ENCODE measurements around the gene CHN2. TPM values are rescaled to one million over a fixed set of nuclear protein-coding genes. Genes with fewer than 3 reads are reported as not detected.
A peak's percentile ranks its signal among the peaks of the same experiment; 100 is the strongest.

CHN2 gene
- total RNA-seq, 1 experiment from 2014 or later: 5.1 TPM

DNA sequence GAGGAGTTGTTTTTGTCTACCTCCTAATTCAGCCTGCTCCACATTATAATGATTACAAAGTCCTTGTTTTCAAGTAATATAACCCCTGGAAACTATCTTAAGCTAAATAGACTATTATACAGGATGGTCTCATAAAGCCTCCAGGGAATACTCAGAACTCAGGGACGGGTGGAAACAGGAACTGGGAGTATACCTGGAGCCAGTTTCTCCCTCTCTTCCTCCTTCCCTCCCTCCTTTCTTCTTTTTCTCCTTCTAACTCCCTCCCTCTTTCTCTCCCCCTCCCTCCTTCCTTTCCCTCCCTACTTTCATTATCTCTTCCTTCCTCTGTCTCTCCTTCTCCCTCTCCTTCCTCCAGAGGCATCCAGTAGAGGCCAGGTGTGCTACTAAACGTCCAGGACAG is 292.8 kb downstream of the CHN2 start:
- no peak for DNase-seq (ENCODE audit: unreplicated experiment)
- ChIA-PET POLR2A (no interaction called here), CTCF (interaction anchor here (0.6 to 1.0 kb wide), 2 partner anchors 17 to 32 kb away, joined by 3 to 4 read pairs; no protein-coding TSS in a partner anchor)
- Mint-ChIP-seq H3K9me3 (ENCODE audit: unreplicated experiment) (no peaks in the 10 kb centered on the region), H3K27me3 (ENCODE audit: insufficient read depth, unreplicated experiment) (no peaks in the 10 kb centered on the region), H3K27ac (ENCODE audit: low read depth, unreplicated experiment) (no peak overlapping the region), H3K4me3 (ENCODE audit: unreplicated experiment) (no peak overlapping the region), H3K36me3 (ENCODE audit: insufficient read depth, unreplicated experiment) (no peaks in the 10 kb centered on the region), H3K4me1 (ENCODE audit: insufficient read depth, unreplicated experiment) (peaks cover 21% of the 10 kb centered on the region)
- BruUV-seq (replicated peaks): no TSS peak
- intact Hi-C loops (cut with micrococcal nuclease): no loop called here
- TF ChIP-seq, protein P1, sequence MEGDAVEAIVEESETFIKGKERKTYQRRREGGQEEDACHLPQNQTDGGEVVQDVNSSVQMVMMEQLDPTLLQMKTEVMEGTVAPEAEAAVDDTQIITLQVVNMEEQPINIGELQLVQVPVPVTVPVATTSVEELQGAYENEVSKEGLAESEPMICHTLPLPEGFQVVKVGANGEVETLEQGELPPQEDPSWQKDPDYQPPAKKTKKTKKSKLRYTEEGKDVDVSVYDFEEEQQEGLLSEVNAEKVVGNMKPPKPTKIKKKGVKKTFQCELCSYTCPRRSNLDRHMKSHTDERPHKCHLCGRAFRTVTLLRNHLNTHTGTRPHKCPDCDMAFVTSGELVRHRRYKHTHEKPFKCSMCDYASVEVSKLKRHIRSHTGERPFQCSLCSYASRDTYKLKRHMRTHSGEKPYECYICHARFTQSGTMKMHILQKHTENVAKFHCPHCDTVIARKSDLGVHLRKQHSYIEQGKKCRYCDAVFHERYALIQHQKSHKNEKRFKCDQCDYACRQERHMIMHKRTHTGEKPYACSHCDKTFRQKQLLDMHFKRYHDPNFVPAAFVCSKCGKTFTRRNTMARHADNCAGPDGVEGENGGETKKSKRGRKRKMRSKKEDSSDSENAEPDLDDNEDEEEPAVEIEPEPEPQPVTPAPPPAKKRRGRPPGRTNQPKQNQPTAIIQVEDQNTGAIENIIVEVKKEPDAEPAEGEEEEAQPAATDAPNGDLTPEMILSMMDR (IDR thresholded peaks at IDR 0.05; ENCODE audit: unreplicated experiment): no peak

DNA sequence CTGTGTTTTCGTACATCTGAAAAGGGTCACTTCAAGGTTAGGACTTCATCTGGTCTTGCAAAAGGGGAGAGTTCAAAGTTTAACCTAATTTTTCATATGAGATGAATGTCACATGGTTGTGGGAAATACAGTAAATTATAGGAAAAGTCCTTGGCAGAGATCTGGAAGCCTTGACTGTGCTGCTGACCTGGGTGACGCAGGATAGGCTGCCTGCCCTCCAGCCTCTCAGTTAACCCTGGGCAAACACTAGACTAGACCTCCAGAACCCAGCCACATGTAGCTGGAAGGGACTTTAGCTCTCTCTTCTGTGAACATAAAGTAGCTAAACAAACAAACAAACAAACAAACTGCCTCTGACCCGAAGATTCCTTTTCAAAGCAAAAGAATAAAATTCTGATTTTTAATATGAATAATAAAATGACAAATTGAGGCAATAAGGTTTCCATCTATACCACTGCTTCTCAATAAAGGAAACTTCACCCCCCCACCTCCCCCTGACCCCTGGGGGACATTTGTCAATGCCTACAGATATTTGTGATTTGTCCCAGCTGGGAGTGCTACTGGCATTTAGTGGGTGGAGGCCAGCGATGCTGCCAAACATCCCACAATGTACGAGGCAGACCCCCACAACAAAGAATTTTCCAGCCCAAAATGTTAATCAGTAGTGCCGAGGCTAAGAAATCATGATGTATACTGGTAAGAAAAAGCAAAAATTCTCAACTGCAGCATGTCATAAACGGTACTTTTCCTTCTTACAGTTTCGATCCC is 293.8 kb downstream of the CHN2 start:
- Mint-ChIP-seq H3K9me3 (ENCODE audit: unreplicated experiment) (no peaks in the 10 kb centered on the region), H3K27me3 (ENCODE audit: insufficient read depth, unreplicated experiment) (no peaks in the 10 kb centered on the region), H3K4me3 (ENCODE audit: unreplicated experiment) (no peak overlapping the region), H3K36me3 (ENCODE audit: insufficient read depth, unreplicated experiment) (no peaks in the 10 kb centered on the region), H3K27ac (ENCODE audit: low read depth, unreplicated experiment) (peak overlapping the region; percentile 62), H3K4me1 (ENCODE audit: insufficient read depth, unreplicated experiment) (peaks cover 21% of the 10 kb centered on the region)
- intact Hi-C loops (cut with micrococcal nuclease): no loop called here
- TF ChIP-seq, protein P1 (IDR thresholded peaks at IDR 0.05; ENCODE audit: unreplicated experiment): no peak
- BruUV-seq (replicated peaks): no TSS peak
- CTCF ChIA-PET: interaction anchor here (1.0 to 1.2 kb wide), 3 partner anchors 18 to 111 kb away, joined by 3 to 4 read pairs (median 3); no protein-coding TSS in a partner anchor
- POLR2A ChIA-PET: interaction anchor here (0.8 kb wide), 1 partner anchor 58 kb away, joined by 3 read pairs; no protein-coding TSS in a partner anchor
- DNase-seq (ENCODE audit: unreplicated experiment): no peak

DNA sequence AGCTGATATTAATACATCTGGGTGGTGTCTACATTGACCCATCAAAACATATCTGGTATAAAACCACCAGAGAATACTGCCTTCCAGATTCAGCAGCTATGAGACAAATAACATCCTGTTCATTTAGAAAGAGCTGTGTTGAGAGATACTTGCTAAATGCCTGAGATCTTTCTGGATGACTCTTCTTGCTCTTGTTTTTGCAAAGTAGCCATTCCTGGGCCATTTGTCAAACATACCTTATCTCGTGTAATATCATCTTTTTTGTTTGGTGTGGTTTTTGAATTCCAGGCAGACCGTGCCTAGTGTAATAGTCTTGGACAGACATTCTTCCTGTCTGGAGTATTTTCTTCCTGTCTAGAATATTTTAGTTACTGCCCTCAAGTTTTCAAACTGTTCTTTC is 294.4 kb downstream of the CHN2 start:
- BruUV-seq (replicated peaks): no TSS peak
- ChIA-PET POLR2A (interaction anchor here (0.8 kb wide), 1 partner anchor 59 kb away, joined by 3 read pairs; no protein-coding TSS in a partner anchor), CTCF (interaction anchor here (1.0 to 1.2 kb wide), 2 partner anchors 50 to 110 kb away, joined by 3 read pairs; no protein-coding TSS in a partner anchor)
- Mint-ChIP-seq H3K4me3 (ENCODE audit: unreplicated experiment) (no peak overlapping the region), H3K4me1 (ENCODE audit: insufficient read depth, unreplicated experiment) (peaks cover 21% of the 10 kb centered on the region), H3K9me3 (ENCODE audit: unreplicated experiment) (no peaks in the 10 kb centered on the region), H3K27me3 (ENCODE audit: insufficient read depth, unreplicated experiment) (no peaks in the 10 kb centered on the region), H3K27ac (ENCODE audit: low read depth, unreplicated experiment) (peak overlapping the region; percentile 62), H3K36me3 (ENCODE audit: insufficient read depth, unreplicated experiment) (no peaks in the 10 kb centered on the region)
- DNase-seq (ENCODE audit: unreplicated experiment): peak; percentile 22
- TF ChIP-seq, protein P1 (IDR thresholded peaks at IDR 0.05; ENCODE audit: unreplicated experiment): no peak
- intact Hi-C loops (cut with micrococcal nuclease): no loop called here

DNA sequence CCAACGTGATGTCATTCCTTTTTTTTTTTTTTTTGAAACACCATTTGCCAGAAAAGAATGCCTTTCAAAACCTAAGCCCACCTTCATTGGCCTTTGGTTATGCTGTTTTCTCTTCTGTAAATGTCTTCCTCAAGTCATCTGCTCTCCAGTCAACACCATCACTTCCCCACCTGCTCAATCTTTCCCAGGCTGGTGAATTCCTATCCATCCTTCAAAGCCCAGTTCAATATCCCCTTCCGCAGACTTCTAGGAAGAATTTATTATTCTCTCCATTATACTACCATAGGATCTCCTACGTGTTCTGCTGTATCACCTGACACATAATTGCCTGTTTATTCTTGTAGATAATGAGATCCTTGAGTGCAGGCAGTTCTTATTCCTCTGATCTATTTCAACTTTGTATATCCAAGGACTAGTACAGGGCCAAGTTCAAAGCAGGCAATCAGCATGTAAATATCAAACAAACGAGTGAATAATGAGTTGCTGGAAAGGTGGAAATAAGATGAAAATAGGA is 295.6 kb downstream of the CHN2 start:
- TF ChIP-seq, protein P1 (IDR thresholded peaks at IDR 0.05; ENCODE audit: unreplicated experiment): no peak
- Mint-ChIP-seq H3K4me3 (ENCODE audit: unreplicated experiment) (no peak overlapping the region), H3K4me1 (ENCODE audit: insufficient read depth, unreplicated experiment) (peaks cover 21% of the 10 kb centered on the region), H3K9me3 (ENCODE audit: unreplicated experiment) (no peaks in the 10 kb centered on the region), H3K36me3 (ENCODE audit: insufficient read depth, unreplicated experiment) (no peaks in the 10 kb centered on the region), H3K27me3 (ENCODE audit: insufficient read depth, unreplicated experiment) (no peaks in the 10 kb centered on the region), H3K27ac (ENCODE audit: low read depth, unreplicated experiment) (no peak overlapping the region)
- CTCF ChIA-PET: no interaction called here
- intact Hi-C loops (cut with micrococcal nuclease): no loop called here
- no peak for DNase-seq (ENCODE audit: unreplicated experiment)
- POLR2A ChIA-PET: no interaction called here
- no TSS peak for BruUV-seq (replicated peaks)
